GM10248 (cell line): ENCODE data around the gene CA12.

ENCODE experiments used
- CTCF ChIA-PET: fragments of 300-600 bp; sonication (Branson Sonifier 250); formaldehyde crosslinking; extraction: SDS; loops from one replicate; lab custom pipeline; 2021; ENCODE audit warnings: antibody characterized with exemption; lab: Yijun Ruan, JAX
- POLR2A ChIA-PET: fragments of 350-650 bp; sonication (Branson Sonifier 250); formaldehyde crosslinking; extraction: SDS; loops from one replicate; lab custom pipeline; 2020; ENCODE audit warnings: antibody characterized with exemption; lab: Yijun Ruan, JAX
- DNase-seq: peaks from one replicate; pipeline ENCODE4 v3.0.0; 2012; ENCODE audit errors: extremely low spot score
- CTCF ChIP-seq: IDR thresholded peaks from 2 replicates; pipeline ENCODE4 v1.5.1; 2012; ENCODE audit warnings: mild to moderate bottlenecking, low read depth; ENCODE audit errors: extremely low read depth, missing control alignments, control extremely low read depth

Gene CA12

GRCh38 chr15:63358241-63359029 is 23.2 kb downstream of the CA12 start:
- no peak for TF ChIP-seq CTCF
- CTCF ChIA-PET, result interaction anchor here (1.3 kb wide), 1 partner anchor 44 kb away, joined by 4 read pairs; no protein-coding TSS in a partner anchor
- POLR2A ChIA-PET, result no interaction called here
- no peak for DNase-seq

- no peak for DNase-seq
- no peak for TF ChIP-seq CTCF
- POLR2A ChIA-PET, result no interaction called here
- CTCF ChIA-PET, result interaction anchor here (1.3 kb wide), 1 partner anchor 45 kb away, joined by 4 read pairs; no protein-coding TSS in a partner anchor
Measured at GRCh38 chr15:63357731-63358130, 23.9 kb downstream of the CA12 start.

GRCh38 chr15:63357061-63357460 is 24.6 kb downstream of the CA12 start:
- DNase-seq, result no peak
- ChIA-PET POLR2A (no interaction called here), CTCF (interaction anchor here (1.3 kb wide), 1 partner anchor 46 kb away, joined by 4 read pairs; no protein-coding TSS in a partner anchor)
- no peak for TF ChIP-seq CTCF

- TF ChIP-seq CTCF, result no peak
- POLR2A ChIA-PET, result no interaction called here
- no peak for DNase-seq
- CTCF ChIA-PET, result interaction anchor here (1.4 kb wide), 1 partner anchor 15 kb away, joined by 3 read pairs; no protein-coding TSS in a partner anchor
Measured at GRCh38 chr15:63354821-63355650, 26.6 kb downstream of the CA12 start.

- DNase-seq, result no peak
- CTCF ChIA-PET, result interaction anchor here (1.2 kb wide), 1 partner anchor 11 kb away, joined by 5 read pairs; no protein-coding TSS in a partner anchor
- POLR2A ChIA-PET, result no interaction called here
- TF ChIP-seq CTCF, result no peak
Measured at GRCh38 chr15:63353887-63354286, 27.8 kb downstream of the CA12 start.

GRCh38 chr15:63353261-63353660 is 28.4 kb downstream of the CA12 start:
- TF ChIP-seq CTCF, result no peak
- ChIA-PET CTCF (interaction anchor here (1.2 kb wide), 1 partner anchor 11 kb away, joined by 5 read pairs; no protein-coding TSS in a partner anchor), POLR2A (no interaction called here)
- DNase-seq, result no peak
